PC-3 (cell line): ENCODE data around the gene EDNRA.

ENCODE experiments used
- CTCF ChIP-seq: fragments of 300-600 bp; sonication (generic); conservative IDR thresholded peaks from 2 replicates; pipeline ENCODE4 v1.5.1; 2017; ENCODE audit warnings: antibody characterized with exemption, low read depth, mild to moderate bottlenecking, low read length
- EZH2 ChIP-seq: fragments of 300-600 bp; sonication (generic); IDR thresholded peaks from one replicate; pipeline ENCODE4 v1.6.1; 2017; ENCODE audit warnings: antibody characterized with exemption, mild to moderate bottlenecking, low read length; ENCODE audit not compliant: unreplicated experiment

- TF ChIP-seq EZH2 (no peak), CTCF (no peak)
Observed at GRCh38 chr4:147578051-147578476, 97.2 kb downstream of the EDNRA start.
